ENCODE measurements around the gene YAE1. TPM values are rescaled to one million over a fixed set of nuclear protein-coding genes. Genes with fewer than 3 reads are reported as not detected.
A peak's percentile ranks its signal among the peaks of the same experiment; 100 is the strongest.
"Not testable (repeated sequence)": the region's sequence is repeated elsewhere in the genome, so short reads cannot be mapped to it uniquely, and the experiment has no call there.

The YAE1 gene
- total and polyA plus RNA-seq, 2 of the 13 experiments (the other 11 are each of a cell fraction or from before 2014, with no cell fraction given) = 18.7 to 28.3 TPM

DNA sequence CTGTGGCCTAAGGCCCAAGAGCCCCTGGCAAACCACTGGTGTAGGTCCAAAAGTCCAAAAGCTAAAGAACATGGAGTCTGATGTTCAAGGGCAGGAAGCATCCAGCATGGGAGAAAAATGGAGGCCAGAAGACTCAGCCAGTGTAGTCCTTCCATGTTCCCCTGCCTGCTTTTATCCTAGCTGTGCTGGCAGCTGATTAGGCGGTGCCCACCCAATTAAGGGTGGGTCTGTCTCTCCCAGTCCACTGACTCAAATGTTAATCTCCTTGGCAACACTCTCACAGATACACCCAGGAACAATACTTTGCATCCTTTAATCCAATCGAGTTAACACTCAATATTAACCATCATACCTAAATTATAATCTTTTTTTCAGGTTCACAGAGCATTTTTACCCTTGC is 21.4 kb upstream of the YAE1 start:
- H3K27me3 ChIP-seq (ENCODE audit: control insufficient read depth in 1 of 2, insufficient read depth in 2 of 2, low read length in 2 of 2); H3K79me2 ChIP-seq (ENCODE audit: insufficient read depth, low read length); H3K4me2 ChIP-seq (ENCODE audit: low read depth, low read length); in situ Hi-C loops (cut with HindIII; ENCODE audit: extremely low pct_ligation_motif_present, low pct_unique_long_range_greater_than_20kb); H2AFZ ChIP-seq (ENCODE audit: low read length); H3K4me3 ChIP-seq (replicated peaks in 1 of 3; ENCODE audit: insufficient read depth in 1 of 3, low read depth in 2 of 3, low read length in 3 of 3); intact Hi-C loops (cut with micrococcal nuclease; ENCODE audit: unreplicated experiment); POLR2A ChIA-PET; DNase-seq (ENCODE audit: low spot score); H3K9ac ChIP-seq (ENCODE audit: insufficient read depth, low read depth, low read length); H3K27ac ChIP-seq (ENCODE audit: extremely low read length, insufficient read depth, low read length); H3K36me3 ChIP-seq (replicated peaks in 1 of 2; ENCODE audit: control insufficient read depth in 1 of 2, insufficient read depth in 2 of 2, low read length in 2 of 2); BruUV-seq (replicated peaks); FAIRE-seq; H4K20me1 ChIP-seq (ENCODE audit: insufficient read depth, low read length); ATAC-seq; CTCF ChIA-PET (ENCODE audit: low intra/inter-chr PET ratio, low total read pairs): not testable (repeated sequence)
- peak; percentile 73 for TF ChIP-seq ZNF7 (CRISPR knock-in tag; IDR thresholded peaks at IDR 0.05)
- 25% methylated on average over 2 of the region's 2 CpGs for WGBS (ENCODE audit: low lambda C conversion rate)
- Histone ChIP-seq H3K4me1 (ENCODE audit: insufficient read depth, low read length) (peaks cover 25% of the 10 kb centered on the region), H3K9me3 (ENCODE audit: low read length) (peaks cover 15% of the 10 kb centered on the region)

DNA sequence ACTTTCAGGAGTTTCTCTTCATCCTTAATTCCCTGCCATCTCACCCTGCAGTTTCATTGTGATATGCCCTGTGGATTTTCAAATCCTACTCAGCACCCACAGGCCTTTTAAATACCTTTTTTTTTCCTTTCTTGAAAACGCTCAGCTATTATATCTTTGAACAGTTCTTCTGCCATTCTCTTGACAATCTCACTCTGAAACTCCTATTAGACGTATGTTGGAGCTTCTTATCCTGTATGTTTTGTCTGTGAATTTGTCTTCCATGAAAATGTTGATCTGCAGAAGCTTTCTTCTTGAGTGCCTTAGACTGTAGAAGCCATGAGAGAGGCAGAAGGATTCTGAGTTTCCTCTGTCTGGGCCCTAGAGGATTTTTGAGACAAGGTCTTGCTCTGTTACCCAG is 18.9 kb upstream of the YAE1 start:
- 10% methylated on average over 2 of the region's 2 CpGs for WGBS (ENCODE audit: low lambda C conversion rate)
- Histone ChIP-seq H3K4me1 (ENCODE audit: insufficient read depth, low read length) (no peaks in the 10 kb centered on the region), H3K79me2 (ENCODE audit: insufficient read depth, low read length) (no peaks in the 10 kb centered on the region), H3K9me3 (ENCODE audit: low read length) (peaks cover 15% of the 10 kb centered on the region), H4K20me1 (ENCODE audit: insufficient read depth, low read length) (no peaks in the 10 kb centered on the region), H3K27me3 (ENCODE audit: control insufficient read depth in 1 of 2, insufficient read depth in 2 of 2, low read length in 2 of 2) (peaks cover 0 to 4% of the 10 kb centered on the region in 2 experiments; a peak in 1 of 5 replicates), H3K4me3 (replicated peaks in 1 of 3; ENCODE audit: insufficient read depth in 1 of 3, low read depth in 2 of 3, low read length in 3 of 3) (no peak overlapping the region), H3K36me3 (replicated peaks in 1 of 2; ENCODE audit: control insufficient read depth in 1 of 2, insufficient read depth in 2 of 2, low read length in 2 of 2) (no peaks in the 10 kb centered on the region), H2AFZ (ENCODE audit: low read length) (no peak overlapping the region), H3K9ac (ENCODE audit: insufficient read depth, low read depth, low read length) (no peak overlapping the region), H3K4me2 (ENCODE audit: low read depth, low read length) (no peak overlapping the region), H3K27ac (ENCODE audit: extremely low read length, insufficient read depth, low read length) (no peak overlapping the region)
- in situ Hi-C loops (cut with HindIII; ENCODE audit: extremely low pct_ligation_motif_present, low pct_unique_long_range_greater_than_20kb) (no loop called here), intact Hi-C loops (cut with micrococcal nuclease; ENCODE audit: unreplicated experiment) (no loop called here)
- ChIA-PET POLR2A (no interaction called here), CTCF (ENCODE audit: low intra/inter-chr PET ratio, low total read pairs) (no interaction called here)
- TF ChIP-seq ZNF124 (CRISPR knock-in tag; IDR thresholded peaks at IDR 0.05) = no peak
- TF ChIP-seq DPF2 (CRISPR knock-in tag; IDR thresholded peaks at IDR 0.05; ENCODE audit: borderline replicate concordance, low read depth) = no peak
- TF ChIP-seq, protein P1, sequence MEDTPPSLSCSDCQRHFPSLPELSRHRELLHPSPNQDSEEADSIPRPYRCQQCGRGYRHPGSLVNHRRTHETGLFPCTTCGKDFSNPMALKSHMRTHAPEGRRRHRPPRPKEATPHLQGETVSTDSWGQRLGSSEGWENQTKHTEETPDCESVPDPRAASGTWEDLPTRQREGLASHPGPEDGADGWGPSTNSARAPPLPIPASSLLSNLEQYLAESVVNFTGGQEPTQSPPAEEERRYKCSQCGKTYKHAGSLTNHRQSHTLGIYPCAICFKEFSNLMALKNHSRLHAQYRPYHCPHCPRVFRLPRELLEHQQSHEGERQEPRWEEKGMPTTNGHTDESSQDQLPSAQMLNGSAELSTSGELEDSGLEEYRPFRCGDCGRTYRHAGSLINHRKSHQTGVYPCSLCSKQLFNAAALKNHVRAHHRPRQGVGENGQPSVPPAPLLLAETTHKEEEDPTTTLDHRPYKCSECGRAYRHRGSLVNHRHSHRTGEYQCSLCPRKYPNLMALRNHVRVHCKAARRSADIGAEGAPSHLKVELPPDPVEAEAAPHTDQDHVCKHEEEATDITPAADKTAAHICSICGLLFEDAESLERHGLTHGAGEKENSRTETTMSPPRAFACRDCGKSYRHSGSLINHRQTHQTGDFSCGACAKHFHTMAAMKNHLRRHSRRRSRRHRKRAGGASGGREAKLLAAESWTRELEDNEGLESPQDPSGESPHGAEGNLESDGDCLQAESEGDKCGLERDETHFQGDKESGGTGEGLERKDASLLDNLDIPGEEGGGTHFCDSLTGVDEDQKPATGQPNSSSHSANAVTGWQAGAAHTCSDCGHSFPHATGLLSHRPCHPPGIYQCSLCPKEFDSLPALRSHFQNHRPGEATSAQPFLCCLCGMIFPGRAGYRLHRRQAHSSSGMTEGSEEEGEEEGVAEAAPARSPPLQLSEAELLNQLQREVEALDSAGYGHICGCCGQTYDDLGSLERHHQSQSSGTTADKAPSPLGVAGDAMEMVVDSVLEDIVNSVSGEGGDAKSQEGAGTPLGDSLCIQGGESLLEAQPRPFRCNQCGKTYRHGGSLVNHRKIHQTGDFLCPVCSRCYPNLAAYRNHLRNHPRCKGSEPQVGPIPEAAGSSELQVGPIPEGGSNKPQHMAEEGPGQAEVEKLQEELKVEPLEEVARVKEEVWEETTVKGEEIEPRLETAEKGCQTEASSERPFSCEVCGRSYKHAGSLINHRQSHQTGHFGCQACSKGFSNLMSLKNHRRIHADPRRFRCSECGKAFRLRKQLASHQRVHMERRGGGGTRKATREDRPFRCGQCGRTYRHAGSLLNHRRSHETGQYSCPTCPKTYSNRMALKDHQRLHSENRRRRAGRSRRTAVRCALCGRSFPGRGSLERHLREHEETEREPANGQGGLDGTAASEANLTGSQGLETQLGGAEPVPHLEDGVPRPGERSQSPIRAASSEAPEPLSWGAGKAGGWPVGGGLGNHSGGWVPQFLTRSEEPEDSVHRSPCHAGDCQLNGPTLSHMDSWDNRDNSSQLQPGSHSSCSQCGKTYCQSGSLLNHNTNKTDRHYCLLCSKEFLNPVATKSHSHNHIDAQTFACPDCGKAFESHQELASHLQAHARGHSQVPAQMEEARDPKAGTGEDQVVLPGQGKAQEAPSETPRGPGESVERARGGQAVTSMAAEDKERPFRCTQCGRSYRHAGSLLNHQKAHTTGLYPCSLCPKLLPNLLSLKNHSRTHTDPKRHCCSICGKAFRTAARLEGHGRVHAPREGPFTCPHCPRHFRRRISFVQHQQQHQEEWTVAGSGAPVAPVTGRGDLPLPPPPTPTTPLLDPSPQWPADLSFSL (CRISPR knock-in tag; IDR thresholded peaks at IDR 0.05) = no peak
- no peak for TF ChIP-seq MAF1 (CRISPR knock-in tag; IDR thresholded peaks at IDR 0.05; ENCODE audit: borderline replicate concordance)
- TF ChIP-seq ZNF775 (CRISPR knock-in tag; IDR thresholded peaks at IDR 0.05; ENCODE audit: borderline replicate concordance) = no peak
- no peak for TF ChIP-seq ZNF615 (CRISPR knock-in tag; IDR thresholded peaks at IDR 0.05; ENCODE audit: borderline replicate concordance)
- ATAC-seq (no peak), FAIRE-seq (no peak), DNase-seq (ENCODE audit: low spot score) (no peak)
- no TSS peak for BruUV-seq (replicated peaks)

Data from HepG2 (cell line).